ENCODE results near the gene ARMCX2. TPM values are rescaled to one million over a fixed set of nuclear protein-coding genes. Genes with fewer than 3 reads are reported as not detected.

ARMCX2 gene
- polyA plus RNA-seq (2012; rRNA removed), result 32.9 and 38.1 TPM in 2 replicates
- polyA plus RNA-seq (2012; cell fraction: cytosol; rRNA removed), result 23.6 and 31.2 TPM in 2 replicates
- polyA plus RNA-seq (2012; cell fraction: nucleus; rRNA removed), result 65.7 and 76.5 TPM in 2 replicates

- DNase-seq, result peak; percentile 81
- H3K4me2 ChIP-seq, result peak within 1 kb of the TSS; percentile 76
- H3K36me3 ChIP-seq (replicated peaks in 1 of 2; ENCODE audit: control insufficient read depth in 1 of 2, insufficient read depth in 2 of 2, low read length in 1 of 2), result peaks cover 0 to 15% of the 10 kb centered on the region in 2 experiments
- no peaks in the 10 kb centered on the region for H3K9me3 ChIP-seq
- peak within 1 kb of the TSS; percentile 64; the same call in 1 of the 2 replicates for H3K9ac ChIP-seq
- no peaks in the 10 kb centered on the region for H4K20me1 ChIP-seq (ENCODE audit: insufficient read depth)
- peaks cover 0 to 5% of the 10 kb centered on the region in 2 experiments; a peak in 1 of 4 replicates for H3K4me1 ChIP-seq (ENCODE audit: control insufficient read depth in 1 of 2, insufficient read depth in 2 of 2, low read depth in 1 of 2, low read length in 1 of 2)
- H2AFZ ChIP-seq (ENCODE audit: low read depth), result peak within 1 kb of the TSS; percentile 90
- CTCF ChIA-PET, result interaction anchor here (1.3 to 1.5 kb wide), 2 partner anchors 9 to 43 kb away, joined by 3 to 4 read pairs; no protein-coding TSS in a partner anchor
- H3K4me3 ChIP-seq (ENCODE audit: low read depth in 2 of 2, low read length in 1 of 2), result peak within 1 kb of the TSS; percentile 64 to 69
- no peaks in the 10 kb centered on the region for H3K9me2 ChIP-seq
- POLR2A ChIA-PET, result interaction anchor here (1.2 kb wide), 1 partner anchor 18 kb away, joined by 5 read pairs; no protein-coding TSS in a partner anchor
- H3K79me2 ChIP-seq (ENCODE audit: insufficient read depth), result no peaks in the 10 kb centered on the region; the same call in 1 of the 2 replicates
- peaks cover 17% of the 10 kb centered on the region for H3K27me3 ChIP-seq (ENCODE audit: insufficient read depth)
- 21% methylated on average over 16 of the region's 22 CpGs for WGBS (ENCODE audit: low lambda C conversion rate)
- peaks cover 9% of the 10 kb centered on the region for H3F3A ChIP-seq (replicated peaks; ENCODE audit: insufficient read depth)
- peak within 1 kb of the TSS; percentile 33 to 72; a peak in 3 of 4 replicates for H3K27ac ChIP-seq (ENCODE audit: low read depth in 2 of 2, low read length in 1 of 2)
- TF ChIP-seq NFIC (IDR thresholded peaks at IDR 0.05; ENCODE audit: borderline replicate concordance), result no peak
- TF ChIP-seq FOXJ3 (CRISPR knock-in tag; IDR thresholded peaks at IDR 0.05), result no peak
- no peak for TF ChIP-seq MAX (IDR thresholded peaks at IDR 0.05; ENCODE audit: low read depth)
- TF ChIP-seq GATA2 (CRISPR knock-in tag; IDR thresholded peaks at IDR 0.05), result no peak
- TF ChIP-seq IRF3 (IDR thresholded peaks at IDR 0.05; ENCODE audit: low read depth, low read length), result no peak
- no peak for TF ChIP-seq TEAD4 (IDR thresholded peaks at IDR 0.05; ENCODE audit: borderline replicate concordance, insufficient read depth)
- TF ChIP-seq YY1 (IDR thresholded peaks at IDR 0.05; ENCODE audit: low read depth), result no peak
- no peak for TF ChIP-seq JUND (IDR thresholded peaks at IDR 0.05)
- TF ChIP-seq EP300 (IDR thresholded peaks at IDR 0.05; ENCODE audit: borderline replicate concordance in 1 of 2, low read depth in 1 of 2, low read length in 1 of 2), result no peak
- no peak for TF ChIP-seq MEF2A (IDR thresholded peaks at IDR 0.05; ENCODE audit: borderline replicate concordance, low read depth)
- TF ChIP-seq RXRA (IDR thresholded peaks at IDR 0.05; ENCODE audit: borderline replicate concordance, low read depth), result no peak
- no peak for TF ChIP-seq CTCF (IDR thresholded peaks at IDR 0.05)
- no peak for TF ChIP-seq RFX5 (IDR thresholded peaks at IDR 0.05; ENCODE audit: low read length)
- no peak for TF ChIP-seq SIN3A (IDR thresholded peaks at IDR 0.05; ENCODE audit: borderline replicate concordance, low read depth, low read length)
- TF ChIP-seq, protein P1, sequence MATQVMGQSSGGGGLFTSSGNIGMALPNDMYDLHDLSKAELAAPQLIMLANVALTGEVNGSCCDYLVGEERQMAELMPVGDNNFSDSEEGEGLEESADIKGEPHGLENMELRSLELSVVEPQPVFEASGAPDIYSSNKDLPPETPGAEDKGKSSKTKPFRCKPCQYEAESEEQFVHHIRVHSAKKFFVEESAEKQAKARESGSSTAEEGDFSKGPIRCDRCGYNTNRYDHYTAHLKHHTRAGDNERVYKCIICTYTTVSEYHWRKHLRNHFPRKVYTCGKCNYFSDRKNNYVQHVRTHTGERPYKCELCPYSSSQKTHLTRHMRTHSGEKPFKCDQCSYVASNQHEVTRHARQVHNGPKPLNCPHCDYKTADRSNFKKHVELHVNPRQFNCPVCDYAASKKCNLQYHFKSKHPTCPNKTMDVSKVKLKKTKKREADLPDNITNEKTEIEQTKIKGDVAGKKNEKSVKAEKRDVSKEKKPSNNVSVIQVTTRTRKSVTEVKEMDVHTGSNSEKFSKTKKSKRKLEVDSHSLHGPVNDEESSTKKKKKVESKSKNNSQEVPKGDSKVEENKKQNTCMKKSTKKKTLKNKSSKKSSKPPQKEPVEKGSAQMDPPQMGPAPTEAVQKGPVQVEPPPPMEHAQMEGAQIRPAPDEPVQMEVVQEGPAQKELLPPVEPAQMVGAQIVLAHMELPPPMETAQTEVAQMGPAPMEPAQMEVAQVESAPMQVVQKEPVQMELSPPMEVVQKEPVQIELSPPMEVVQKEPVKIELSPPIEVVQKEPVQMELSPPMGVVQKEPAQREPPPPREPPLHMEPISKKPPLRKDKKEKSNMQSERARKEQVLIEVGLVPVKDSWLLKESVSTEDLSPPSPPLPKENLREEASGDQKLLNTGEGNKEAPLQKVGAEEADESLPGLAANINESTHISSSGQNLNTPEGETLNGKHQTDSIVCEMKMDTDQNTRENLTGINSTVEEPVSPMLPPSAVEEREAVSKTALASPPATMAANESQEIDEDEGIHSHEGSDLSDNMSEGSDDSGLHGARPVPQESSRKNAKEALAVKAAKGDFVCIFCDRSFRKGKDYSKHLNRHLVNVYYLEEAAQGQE (IDR thresholded peaks at IDR 0.05; ENCODE audit: low read depth, low read length), result no peak
- no peak for TF ChIP-seq CHD2 (IDR thresholded peaks at IDR 0.05; ENCODE audit: low read length, partially characterized antibody)
- peak; percentile 83 for TF ChIP-seq USF2 (IDR thresholded peaks at IDR 0.05; ENCODE audit: borderline replicate concordance, low read depth, low read length)
- TF ChIP-seq MXI1 (IDR thresholded peaks at IDR 0.05; ENCODE audit: low read depth, low read length), result no peak
- no peak for TF ChIP-seq FOSL2 (IDR thresholded peaks at IDR 0.05; ENCODE audit: borderline replicate concordance, low read depth)
- TF ChIP-seq TAF1 (IDR thresholded peaks at IDR 0.05; ENCODE audit: borderline replicate concordance, low read depth, low read length), result peak; percentile 52; the same call in 1 of the 2 replicates
- no peak for TF ChIP-seq SMC3 (IDR thresholded peaks at IDR 0.05; ENCODE audit: low read depth, low read length)
- TF ChIP-seq EZH2phosphoT487 (IDR thresholded peaks at IDR 0.05; ENCODE audit: borderline replicate concordance, low read depth), result no peak
- peak; percentile 32; the same call in 1 of the 2 replicates for TF ChIP-seq PBX3 (IDR thresholded peaks at IDR 0.05)
- no peak for TF ChIP-seq GABPA (IDR thresholded peaks at IDR 0.05; ENCODE audit: low read depth)
- TF ChIP-seq RCOR1 (IDR thresholded peaks at IDR 0.05; ENCODE audit: low read length), result no peak
Measured at GRCh38 chrX:101659601-101660063, at the start of gene ARMCX2. ARMCX2 (minus strand) TSS chrX:101659850; CDS start chrX:101657588, 2,262 bp downstream.
